SK-N-SH (cell line): ENCODE data around the gene PUS3. TPM values are rescaled to one million over a fixed set of nuclear protein-coding genes. Genes with fewer than 3 reads are reported as not detected.

Experiments used
- CTCF ChIA-PET: fragments of 300-600, 350-600 bp; formaldehyde crosslinking; extraction: SDS; loops from one replicate; lab custom pipeline; 2021; lab: Yijun Ruan, JAX
- POLR2A ChIA-PET: fragments of 350-600 bp; sonication (Branson Sonifier 250); formaldehyde crosslinking; extraction: SDS; loops from one replicate; lab custom pipeline; 2020; ENCODE audit warnings: antibody characterized with exemption, inconsistent platforms; lab: Yijun Ruan, JAX
- DNase-seq: peaks from one replicate; pipeline ENCODE4 v3.0.0; 2012
- H2AFZ ChIP-seq: fragments of 200-600 bp; sonication (generic); 2 replicates; pipeline ENCODE4 v1.8.1; 2016; ENCODE audit warnings: antibody characterized with exemption, mild to moderate bottlenecking, low read depth
- H3F3A ChIP-seq: fragments of 200-600 bp; sonication (generic); replicated peaks from 2 replicates; pipeline ENCODE3; 2016; ENCODE audit warnings: antibody characterized with exemption, mild to moderate bottlenecking; ENCODE audit not compliant: insufficient read depth
- H3K27ac ChIP-seq, 2 experiments: fragments of 200-500 bp in 1 of 2; fragments of 200-600 bp in 1 of 2; sonication (Bioruptor generic) in 1 of 2; sonication (generic), shearing (Covaris generic) in 1 of 2; 2 replicates each; pipeline versions ENCODE4 v1.5.1 to v1.6.1; 2014 to 2016; ENCODE audit warnings: low read depth in 2 of 2, inconsistent platforms in 1 of 2, low read length in 1 of 2, mild to moderate bottlenecking in 1 of 2, mixed read lengths in 1 of 2
- H3K27me3 ChIP-seq: fragments of 200-600 bp; sonication (generic), shearing (Covaris generic); 2 replicates; pipeline ENCODE4 v1.6.1; 2016; ENCODE audit warnings: mixed run types; ENCODE audit not compliant: insufficient read depth
- H3K36me3 ChIP-seq, 2 experiments: fragments of 200-500 bp in 1 of 2; fragments of 200-600 bp in 1 of 2; sonication (Bioruptor generic) in 1 of 2; sonication (generic) in 1 of 2; replicated peaks in 1 of 2; 2 replicates each; pipeline versions ENCODE3 to v1.5.1; 2014 to 2016; ENCODE audit warnings: low read length in 1 of 2, mild to moderate bottlenecking in 1 of 2; ENCODE audit not compliant: insufficient read depth in 2 of 2, control insufficient read depth in 1 of 2
- H3K4me1 ChIP-seq, 2 experiments: fragments of 200-500 bp in 1 of 2; fragments of 200-600 bp in 1 of 2; sonication (Bioruptor generic) in 1 of 2; sonication (generic), shearing (Covaris generic) in 1 of 2; 2 replicates each; pipeline versions ENCODE4 v1.5.1 to v1.6.1; 2014 to 2016; ENCODE audit warnings: low read depth in 1 of 2, low read length in 1 of 2, mixed run types in 1 of 2; ENCODE audit not compliant: insufficient read depth in 2 of 2, control insufficient read depth in 1 of 2
- H3K4me2 ChIP-seq: fragments of 200-600 bp; sonication (generic), shearing (Covaris generic); 2 replicates; pipeline ENCODE4 v1.6.1; 2017; ENCODE audit warnings: mixed run types
- H3K4me3 ChIP-seq, 2 experiments: fragments of 200-500 bp in 1 of 2; fragments of 200-600 bp in 1 of 2; sonication (Bioruptor generic) in 1 of 2; sonication (generic), shearing (Covaris generic) in 1 of 2; 2 replicates each; pipeline versions ENCODE4 v1.5.1 to v1.8.1; 2014 to 2016; ENCODE audit warnings: low read depth in 2 of 2, inconsistent platforms in 1 of 2, low read length in 1 of 2, mild to moderate bottlenecking in 1 of 2, mixed read lengths in 1 of 2, moderate library complexity in 1 of 2
- H3K79me2 ChIP-seq: fragments of 200-600 bp; sonication (generic); 2 replicates; pipeline ENCODE4 v1.8.1; 2017; ENCODE audit warnings: mild to moderate bottlenecking; ENCODE audit not compliant: insufficient read depth
- H3K9ac ChIP-seq: fragments of 200-600 bp; sonication (generic); 2 replicates; pipeline ENCODE4 v1.6.1; 2017; ENCODE audit warnings: mixed run types
- H3K9me2 ChIP-seq: fragments of 200-600 bp; sonication (generic); 2 replicates; pipeline ENCODE4 v1.6.1; 2017; ENCODE audit warnings: mixed run types
- H3K9me3 ChIP-seq: fragments of 200-600 bp; sonication (generic); 2 replicates; pipeline ENCODE4 v1.6.1; 2017; ENCODE audit warnings: mixed run types, mild to moderate bottlenecking, moderate library complexity
- H4K20me1 ChIP-seq: fragments of 200-600 bp; sonication (generic); 2 replicates; pipeline ENCODE4 v1.6.1; 2017; ENCODE audit warnings: mild to moderate bottlenecking, mixed run types; ENCODE audit not compliant: insufficient read depth
- ELF1 ChIP-seq: IDR thresholded peaks from 2 replicates; pipeline ENCODE4 v1.4.0; 2012
- EP300 ChIP-seq, 2 experiments: IDR thresholded peaks; 2 replicates each; pipeline versions ENCODE4 v1.4.0 to v1.6.1; 2012; ENCODE audit warnings: borderline replicate concordance in 1 of 2, low read depth in 1 of 2, low read length in 1 of 2
- EZH2phosphoT487 ChIP-seq: fragments of 200-600 bp; sonication (generic); IDR thresholded peaks from 2 replicates; pipeline ENCODE4 v1.6.1; 2017; ENCODE audit warnings: low read depth, mixed run types, mild to moderate bottlenecking, antibody characterized with exemption, moderate library complexity, borderline replicate concordance
- GABPA ChIP-seq: IDR thresholded peaks from 2 replicates; pipeline ENCODE4 v1.4.0; 2012; ENCODE audit warnings: low read depth, mild to moderate bottlenecking
- JUND ChIP-seq: IDR thresholded peaks from 2 replicates; pipeline ENCODE4 v1.4.0; 2012
- MAX ChIP-seq: IDR thresholded peaks from 2 replicates; pipeline ENCODE4 v1.4.0; 2012; ENCODE audit warnings: low read depth
- NFIC ChIP-seq: IDR thresholded peaks from 2 replicates; pipeline ENCODE4 v1.4.0; 2012; ENCODE audit warnings: borderline replicate concordance
- NRF1 ChIP-seq: IDR thresholded peaks from 2 replicates; pipeline ENCODE4 v1.6.1; 2012; ENCODE audit warnings: low read depth, mild to moderate bottlenecking, low read length
- POLR2AphosphoS5 ChIP-seq: IDR thresholded peaks from 2 replicates; pipeline ENCODE4 v1.6.1; 2012; ENCODE audit warnings: low read depth, low read length
- RCOR1 ChIP-seq: fragments of 150-350 bp; IDR thresholded peaks from 2 replicates; pipeline ENCODE4 v1.6.1; 2017; ENCODE audit warnings: antibody characterized with exemption, low read length
- RFX5 ChIP-seq: IDR thresholded peaks from 2 replicates; pipeline ENCODE4 v1.6.1; 2012; ENCODE audit warnings: mild to moderate bottlenecking, improper control_type of control experiment, low read length
- RXRA ChIP-seq: IDR thresholded peaks from 2 replicates; pipeline ENCODE4 v1.4.0; 2012; ENCODE audit warnings: low read depth, mild to moderate bottlenecking, borderline replicate concordance
- SIN3A ChIP-seq: IDR thresholded peaks from 2 replicates; pipeline ENCODE4 v1.6.1; 2012; ENCODE audit warnings: low read depth, mild to moderate bottlenecking, low read length, moderate library complexity, borderline replicate concordance
- TCF12 ChIP-seq: IDR thresholded peaks from 2 replicates; pipeline ENCODE4 v1.4.0; 2012
- TEAD4 ChIP-seq: IDR thresholded peaks from 2 replicates; pipeline ENCODE4 v1.4.0; 2012; ENCODE audit warnings: mild to moderate bottlenecking, borderline replicate concordance; ENCODE audit not compliant: insufficient read depth
- YY1 ChIP-seq: IDR thresholded peaks from 2 replicates; pipeline ENCODE4 v1.4.0; 2012; ENCODE audit warnings: low read depth, mild to moderate bottlenecking
- ZBTB33 ChIP-seq: IDR thresholded peaks from 2 replicates; pipeline ENCODE4 v1.4.0; 2012; ENCODE audit warnings: low read depth, borderline replicate concordance
- WGBS: methylation state at CpG from one replicate; pipeline ENCODE4 v1.1.6; 2017; ENCODE audit warnings: low lambda C conversion rate; 5-methylcytosine and 5-hydroxymethylcytosine counted together
- polyA plus RNA-seq, 3 experiments: library from polyadenylated mRNA; depleted of rRNA; stranded (reverse); fragments of >200 nt; gene quantifications; 2 replicates each; pipeline ENCODE4 v1.2.3, GENCODE V29; 2012
- TF ChIP-seq, protein P1 (sequence below): IDR thresholded peaks from 2 replicates; pipeline ENCODE4 v1.6.1; 2012; ENCODE audit warnings: mild to moderate bottlenecking, low read depth, low read length, moderate library complexity
- TF ChIP-seq, protein P2 (sequence below): fragments of 150-350 bp; IDR thresholded peaks from 2 replicates; pipeline ENCODE4 v1.6.1; 2017; ENCODE audit warnings: antibody characterized with exemption, low read length, low read depth, borderline replicate concordance
- TF ChIP-seq, protein P3 (sequence below): fragments of 150-350 bp; IDR thresholded peaks from 2 replicates; pipeline ENCODE4 v1.6.1; 2016; ENCODE audit warnings: mild to moderate bottlenecking, low read depth, low read length

Gene PUS3
- polyA plus RNA-seq, 1 of the 3 experiments (the other 2 are of a cell fraction), result 7.0 TPM

- CTCF ChIA-PET, result interaction anchor here (0.7 kb wide), 1 partner anchor 286 kb away, joined by 3 read pairs; no protein-coding TSS in a partner anchor
- no peaks in the 10 kb centered on the region; a peak in 1 of 4 replicates for H3K4me1 ChIP-seq
- WGBS, result 73% methylated on average over 8 of the region's 8 CpGs
- H3K4me3 ChIP-seq, result no peak overlapping the region
- H3K79me2 ChIP-seq, result 0 out of 2 replicates have a peak, but pooled peaks cover 1% of the 10 kb centered on the region
- no peak for DNase-seq
- H3K4me2 ChIP-seq, result no peak overlapping the region
- H3K9me3 ChIP-seq, result no peaks in the 10 kb centered on the region
- POLR2A ChIA-PET, result no interaction called here
- TF ChIP-seq JUND (no peak), NFIC (no peak)
- H4K20me1 ChIP-seq, result no peaks in the 10 kb centered on the region
- no peak overlapping the region for H3K9ac ChIP-seq
- peaks cover 3% of the 10 kb centered on the region for H3F3A ChIP-seq
- no peak overlapping the region for H3K27ac ChIP-seq
- H3K36me3 ChIP-seq, result no peaks in the 10 kb centered on the region
- no peak overlapping the region for H2AFZ ChIP-seq
- H3K9me2 ChIP-seq, result no peaks in the 10 kb centered on the region
- no peaks in the 10 kb centered on the region for H3K27me3 ChIP-seq
These were observed 19.6 kb downstream of the PUS3 start for GRCh38 chr11:125883375-125883774.

GRCh38 chr11:125881291-125881690 lies 21.7 kb downstream of the PUS3 start:
- Histone ChIP-seq H2AFZ (no peak overlapping the region), H3K9me3 (no peaks in the 10 kb centered on the region), H3K27ac (no peak overlapping the region), H3K27me3 (no peaks in the 10 kb centered on the region), H3K79me2 (no peaks in the 10 kb centered on the region), H3F3A (no peaks in the 10 kb centered on the region), H3K9me2 (no peaks in the 10 kb centered on the region), H3K36me3 (no peaks in the 10 kb centered on the region), H3K4me2 (no peak overlapping the region), H4K20me1 (no peaks in the 10 kb centered on the region), H3K9ac (no peak overlapping the region), H3K4me1 (no peaks in the 10 kb centered on the region), H3K4me3 (no peak overlapping the region)
- TF ChIP-seq, protein P1, sequence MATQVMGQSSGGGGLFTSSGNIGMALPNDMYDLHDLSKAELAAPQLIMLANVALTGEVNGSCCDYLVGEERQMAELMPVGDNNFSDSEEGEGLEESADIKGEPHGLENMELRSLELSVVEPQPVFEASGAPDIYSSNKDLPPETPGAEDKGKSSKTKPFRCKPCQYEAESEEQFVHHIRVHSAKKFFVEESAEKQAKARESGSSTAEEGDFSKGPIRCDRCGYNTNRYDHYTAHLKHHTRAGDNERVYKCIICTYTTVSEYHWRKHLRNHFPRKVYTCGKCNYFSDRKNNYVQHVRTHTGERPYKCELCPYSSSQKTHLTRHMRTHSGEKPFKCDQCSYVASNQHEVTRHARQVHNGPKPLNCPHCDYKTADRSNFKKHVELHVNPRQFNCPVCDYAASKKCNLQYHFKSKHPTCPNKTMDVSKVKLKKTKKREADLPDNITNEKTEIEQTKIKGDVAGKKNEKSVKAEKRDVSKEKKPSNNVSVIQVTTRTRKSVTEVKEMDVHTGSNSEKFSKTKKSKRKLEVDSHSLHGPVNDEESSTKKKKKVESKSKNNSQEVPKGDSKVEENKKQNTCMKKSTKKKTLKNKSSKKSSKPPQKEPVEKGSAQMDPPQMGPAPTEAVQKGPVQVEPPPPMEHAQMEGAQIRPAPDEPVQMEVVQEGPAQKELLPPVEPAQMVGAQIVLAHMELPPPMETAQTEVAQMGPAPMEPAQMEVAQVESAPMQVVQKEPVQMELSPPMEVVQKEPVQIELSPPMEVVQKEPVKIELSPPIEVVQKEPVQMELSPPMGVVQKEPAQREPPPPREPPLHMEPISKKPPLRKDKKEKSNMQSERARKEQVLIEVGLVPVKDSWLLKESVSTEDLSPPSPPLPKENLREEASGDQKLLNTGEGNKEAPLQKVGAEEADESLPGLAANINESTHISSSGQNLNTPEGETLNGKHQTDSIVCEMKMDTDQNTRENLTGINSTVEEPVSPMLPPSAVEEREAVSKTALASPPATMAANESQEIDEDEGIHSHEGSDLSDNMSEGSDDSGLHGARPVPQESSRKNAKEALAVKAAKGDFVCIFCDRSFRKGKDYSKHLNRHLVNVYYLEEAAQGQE, result no peak
- TF ChIP-seq RCOR1, result no peak
- TF ChIP-seq MAX, result no peak
- no peak for TF ChIP-seq ELF1
- TF ChIP-seq RXRA, result no peak
- TF ChIP-seq, protein P2, sequence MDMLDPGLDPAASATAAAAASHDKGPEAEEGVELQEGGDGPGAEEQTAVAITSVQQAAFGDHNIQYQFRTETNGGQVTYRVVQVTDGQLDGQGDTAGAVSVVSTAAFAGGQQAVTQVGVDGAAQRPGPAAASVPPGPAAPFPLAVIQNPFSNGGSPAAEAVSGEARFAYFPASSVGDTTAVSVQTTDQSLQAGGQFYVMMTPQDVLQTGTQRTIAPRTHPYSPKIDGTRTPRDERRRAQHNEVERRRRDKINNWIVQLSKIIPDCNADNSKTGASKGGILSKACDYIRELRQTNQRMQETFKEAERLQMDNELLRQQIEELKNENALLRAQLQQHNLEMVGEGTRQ, result no peak
- TF ChIP-seq JUND, result no peak
- TF ChIP-seq ZBTB33, result no peak
- TF ChIP-seq GABPA, result no peak
- TF ChIP-seq, protein P3, sequence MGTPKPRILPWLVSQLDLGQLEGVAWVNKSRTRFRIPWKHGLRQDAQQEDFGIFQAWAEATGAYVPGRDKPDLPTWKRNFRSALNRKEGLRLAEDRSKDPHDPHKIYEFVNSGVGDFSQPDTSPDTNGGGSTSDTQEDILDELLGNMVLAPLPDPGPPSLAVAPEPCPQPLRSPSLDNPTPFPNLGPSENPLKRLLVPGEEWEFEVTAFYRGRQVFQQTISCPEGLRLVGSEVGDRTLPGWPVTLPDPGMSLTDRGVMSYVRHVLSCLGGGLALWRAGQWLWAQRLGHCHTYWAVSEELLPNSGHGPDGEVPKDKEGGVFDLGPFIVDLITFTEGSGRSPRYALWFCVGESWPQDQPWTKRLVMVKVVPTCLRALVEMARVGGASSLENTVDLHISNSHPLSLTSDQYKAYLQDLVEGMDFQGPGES, result no peak
- TF ChIP-seq SIN3A, result no peak
- TF ChIP-seq YY1, result no peak
- TF ChIP-seq TEAD4, result no peak
- TF ChIP-seq RFX5, result no peak
- TF ChIP-seq POLR2AphosphoS5, result no peak
- TF ChIP-seq TCF12, result no peak
- TF ChIP-seq EZH2phosphoT487, result no peak
- TF ChIP-seq NRF1, result no peak
- no peak for TF ChIP-seq EP300 (IDR thresholded peaks at IDR 0.05; ENCODE audit: borderline replicate concordance in 1 of 2, low read depth in 1 of 2, low read length in 1 of 2)
- CTCF ChIA-PET, result interaction anchor here (0.8 to 1.7 kb wide), 3 partner anchors 9 to 255 kb away, joined by 3 to 6 read pairs (median 5); no protein-coding TSS in a partner anchor
- WGBS, result 11% methylated on average over 1 of the region's 1 CpG
- no peak for DNase-seq
- POLR2A ChIA-PET, result no interaction called here
